Small intestine (tissue), 7 donors: ENCODE results near the gene DIPK1A. TPM values are rescaled to one million over a fixed set of nuclear protein-coding genes. Genes with fewer than 3 reads are reported as not detected.

ENCODE experiments used
- DNase-seq, 2 donors: peaks; one replicate each; pipeline versions ENCODE4 v3.0.0 to v3.0.0-alpha.2; 2013
- FAIRE-seq: peaks from 2 replicates; lab custom pipeline; 2012; peaks lifted over from hg19 to GRCh38; lab: Jason Lieb, UNC
- H3K27ac ChIP-seq, 3 donors: one replicate each; pipeline ENCODE4 v1.5.1; 2013; ENCODE audit warnings: low read length in 2 of 3, mild to moderate bottlenecking in 2 of 3, control low read depth in 1 of 3, inconsistent platforms in 1 of 3, low read depth in 1 of 3, moderate library complexity in 1 of 3
- H3K27me3 ChIP-seq, 3 donors: one replicate each; pipeline ENCODE4 v1.6.1; 2013; ENCODE audit warnings: low read length in 3 of 3, inconsistent platforms in 1 of 3; ENCODE audit not compliant: control insufficient read depth in 3 of 3, insufficient read depth in 3 of 3
- H3K36me3 ChIP-seq, 3 donors: one replicate each; pipeline ENCODE4 v1.6.1; 2013; ENCODE audit warnings: low read length in 3 of 3, inconsistent platforms in 1 of 3, low read depth in 1 of 3, mild to moderate bottlenecking in 1 of 3, moderate library complexity in 1 of 3; ENCODE audit not compliant: control insufficient read depth in 3 of 3, insufficient read depth in 2 of 3
- H3K4me1 ChIP-seq, 3 donors: one replicate each; pipeline ENCODE4 v1.6.1; 2013; ENCODE audit warnings: low read length in 2 of 3, inconsistent platforms in 1 of 3, low read depth in 1 of 3, mild to moderate bottlenecking in 1 of 3, moderate library complexity in 1 of 3; ENCODE audit not compliant: control insufficient read depth in 3 of 3, insufficient read depth in 2 of 3
- H3K4me3 ChIP-seq, 3 donors: one replicate each; pipeline ENCODE4 v1.5.1; 2013; ENCODE audit warnings: low read length in 3 of 3, control low read depth in 1 of 3, inconsistent platforms in 1 of 3, low read depth in 1 of 3, mild to moderate bottlenecking in 1 of 3, moderate library complexity in 1 of 3
- H3K9me3 ChIP-seq, 2 donors: one replicate each; pipeline ENCODE4 v1.6.1; 2013; ENCODE audit warnings: low read depth in 1 of 2, low read length in 1 of 2; ENCODE audit not compliant: control insufficient read depth in 2 of 2, insufficient read depth in 1 of 2
- WGBS, 3 donors: extraction: QIAGEN DNeasy Blood & Tissue Kit; methylation state at CpG; one replicate each; pipeline ENCODE4 v1.1.7; 2013; 5-methylcytosine and 5-hydroxymethylcytosine counted together
- polyA plus RNA-seq, 4 donors: library from polyadenylated mRNA; stranded (reverse) in 3 of 4; unstranded in 1 of 4; fragments of 200-250 nt in 3 of 4; fragments of 120-200 nt in 1 of 4; gene quantifications; one replicate each; pipeline versions ENCODE4 v1.2.1 to v1.2.3, GENCODE V29; 2013
- donor health status: healthy with polysubstance abuse.
- donor health status: control.
- donor health status: control.
- donor health status: Bipolar disorder and iron deficiency.
- donor health status: healthy.

DIPK1A gene
- polyA plus RNA-seq, 4 donors: 2.0 to 10.4 (median 3.8) TPM

GRCh38 chr1:92909321-92909720 is 51.9 kb downstream of the DIPK1A start:
- FAIRE-seq (no peak), DNase-seq (no peak)
- Histone ChIP-seq H3K4me1 (no peaks in the 10 kb centered on the region), H3K27me3 (no peaks in the 10 kb centered on the region), H3K27ac (no peak overlapping the region), H3K36me3 (no peaks in the 10 kb centered on the region), H3K4me3 (no peak overlapping the region), H3K9me3 (no peaks in the 10 kb centered on the region)
- WGBS, 3 donors: 82 to 92% (median 88%) methylated on average over 3 of the region's 3 CpGs

- no peak for FAIRE-seq
Observed at GRCh38 chr1:92907949-92908684, 53.1 kb downstream of the DIPK1A start.

GRCh38 chr1:92903765-92904164 is 57.5 kb downstream of the DIPK1A start:
- Histone ChIP-seq H3K27me3 (no peaks in the 10 kb centered on the region), H3K4me3 (no peak overlapping the region), H3K27ac (no peak overlapping the region), H3K9me3 (peaks cover 0 to 5% of the 10 kb centered on the region in 2 donors), H3K36me3 (peaks cover 0 to 4% (median 0%) of the 10 kb centered on the region in 3 donors), H3K4me1 (peaks cover 0 to 2% (median 2%) of the 10 kb centered on the region in 3 donors)
- DNase-seq: no peak
- FAIRE-seq: no peak
- 89 to 92% (median 92%) methylated on average over 1 of the region's 1 CpG for WGBS, 3 donors

More at GRCh38 chr1:92907949-92908684, 53.1 kb downstream of the DIPK1A start:
- Histone ChIP-seq H3K4me1 (peaks cover 0 to 2% (median under 1%) of the 10 kb centered on the region in 3 donors), H3K27ac (no peak overlapping the region), H3K9me3 (no peaks in the 10 kb centered on the region), H3K27me3 (no peaks in the 10 kb centered on the region), H3K36me3 (no peaks in the 10 kb centered on the region), H3K4me3 (no peak overlapping the region)
- 82 to 91% (median 88%) methylated on average over 2 of the region's 2 CpGs for WGBS, 3 donors
- DNase-seq: no peak

GRCh38 chr1:92902406-92902744 is 58.9 kb downstream of the DIPK1A start:
- no peak for FAIRE-seq
- no peaks in the 10 kb centered on the region for H3K27me3 ChIP-seq
- 85 to 100% (median 93%) methylated on average over 1 of the region's 1 CpG for WGBS, 3 donors

GRCh38 chr1:92901699-92902405 is 59.4 kb downstream of the DIPK1A start:
- DNase-seq (no peak), FAIRE-seq (no peak)
- Histone ChIP-seq H3K27me3 (no peaks in the 10 kb centered on the region), H3K36me3 (peaks cover 0 to 4% (median 0%) of the 10 kb centered on the region in 3 donors), H3K4me3 (no peak overlapping the region), H3K9me3 (peaks cover 0 to 12% of the 10 kb centered on the region in 2 donors), H3K27ac (no peak overlapping the region), H3K4me1 (peaks cover 0 to 2% (median 2%) of the 10 kb centered on the region in 3 donors)
- WGBS, 3 donors: 96 to 100% (median 98%) methylated on average over 1 to 3 of the region's 3 CpGs

More at GRCh38 chr1:92902406-92902744, 58.9 kb downstream of the DIPK1A start:
- H3K27ac ChIP-seq: no peak overlapping the region
- peaks cover 0 to 12% of the 10 kb centered on the region in 2 donors for H3K9me3 ChIP-seq
- H3K36me3 ChIP-seq: peaks cover 0 to 4% (median 0%) of the 10 kb centered on the region in 3 donors
- DNase-seq: no peak
- H3K4me3 ChIP-seq: no peak overlapping the region
- H3K4me1 ChIP-seq: peaks cover 0 to 2% (median 2%) of the 10 kb centered on the region in 3 donors

- DNase-seq (no peak), FAIRE-seq (no peak)
- Histone ChIP-seq H3K27me3 (no peaks in the 10 kb centered on the region), H3K27ac (no peak overlapping the region), H3K4me3 (no peak overlapping the region), H3K36me3 (peaks cover 0 to 4% (median 0%) of the 10 kb centered on the region in 3 donors), H3K4me1 (peaks cover 0 to 2% (median 2%) of the 10 kb centered on the region in 3 donors), H3K9me3 (peaks cover 0 to 12% of the 10 kb centered on the region in 2 donors)
- WGBS, 3 donors: 93 to 100% (median 95%) methylated on average over 1 of the region's 1 CpG
Observed at GRCh38 chr1:92901126-92901525, 60.1 kb downstream of the DIPK1A start.

- H3K4me3 ChIP-seq: no peak overlapping the region
- DNase-seq: no peak
- no peak for FAIRE-seq
- H3K9me3 ChIP-seq: peaks cover 0 to 12% of the 10 kb centered on the region in 2 donors
- H3K4me1 ChIP-seq: peaks cover 0 to 2% (median 2%) of the 10 kb centered on the region in 3 donors
- no peaks in the 10 kb centered on the region for H3K27me3 ChIP-seq
- H3K36me3 ChIP-seq: peaks cover 0 to 4% (median 0%) of the 10 kb centered on the region in 3 donors
- no peak overlapping the region for H3K27ac ChIP-seq
Observed at GRCh38 chr1:92900539-92900938, 60.7 kb downstream of the DIPK1A start.

GRCh38 chr1:92899780-92900179 is 61.5 kb downstream of the DIPK1A start:
- Histone ChIP-seq H3K4me3 (no peak overlapping the region), H3K4me1 (peaks cover 0 to 2% (median 2%) of the 10 kb centered on the region in 3 donors), H3K27me3 (no peaks in the 10 kb centered on the region), H3K36me3 (peaks cover 0 to 4% (median 0%) of the 10 kb centered on the region in 3 donors), H3K9me3 (peaks cover 0 to 12% of the 10 kb centered on the region in 2 donors), H3K27ac (no peak overlapping the region)
- DNase-seq: no peak
- FAIRE-seq: no peak
